HG03378 (cell line): ENCODE results near the gene GNG11.

Experiments
- ATAC-seq: cut with Tn5 transposase; IDR thresholded peaks from one replicate; pipeline ENCODE4 v1.9.1; 2021; ENCODE audit warnings: mild to moderate bottlenecking, moderate library complexity; ENCODE audit not compliant: unreplicated experiment

GNG11 gene

GRCh38 chr7:93921607-93922566, at the start of gene GNG11:
Gene GNG11, plus strand, starts transcription at chr7:93921735. Its CDS starts 403 bp downstream, at chr7:93922138.
- ATAC-seq, result peak; percentile 84

DNA sequence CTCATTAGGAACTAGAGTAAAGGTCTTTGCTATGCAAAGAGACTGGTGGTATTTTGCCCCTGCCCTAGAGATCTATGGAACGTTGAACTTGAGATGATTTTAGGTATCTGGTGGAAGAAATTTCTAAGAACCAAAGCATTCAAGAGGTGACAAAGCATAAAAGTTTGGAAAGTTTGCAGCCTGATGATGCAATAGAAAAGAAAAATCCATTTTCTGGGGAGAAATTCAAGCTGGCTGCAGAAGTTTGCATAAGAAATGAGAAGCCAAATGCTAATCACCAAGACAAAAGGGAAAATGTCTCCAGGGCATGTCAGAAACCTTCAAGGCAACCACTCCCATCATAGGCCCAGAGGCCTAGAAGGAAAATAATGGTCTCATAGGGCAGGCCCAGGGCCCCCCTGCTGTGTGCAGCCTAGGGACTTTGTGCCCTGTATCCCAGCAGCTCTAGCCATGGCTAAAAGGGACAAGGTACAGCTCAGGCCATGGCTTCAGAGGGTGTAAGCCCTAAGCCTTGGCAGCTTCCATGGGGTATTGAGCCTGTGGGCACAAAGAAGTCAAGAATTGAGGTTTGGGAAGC, 47.4 kb upstream of the GNG11 start:
- ATAC-seq, result no peak

DNA sequence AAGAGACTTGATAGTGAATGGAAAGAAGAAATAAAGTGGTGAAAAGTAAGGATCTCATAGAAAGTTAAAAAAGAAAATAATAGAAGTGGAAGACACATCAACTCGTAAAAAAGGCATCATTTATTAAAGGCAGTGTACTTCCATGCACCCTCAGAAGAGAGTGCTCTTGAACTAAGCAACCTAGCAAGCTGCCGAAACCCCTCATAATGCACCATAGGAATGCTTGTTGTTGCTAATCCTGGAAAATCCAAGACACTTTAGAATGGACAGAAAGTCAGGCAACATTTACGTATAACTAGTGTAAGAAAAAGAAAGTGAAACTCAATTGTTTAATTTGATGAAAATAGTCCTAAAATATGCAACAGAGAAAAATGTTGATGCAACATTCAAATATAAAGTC, 43.8 kb upstream of the GNG11 start:
- no peak for ATAC-seq

DNA sequence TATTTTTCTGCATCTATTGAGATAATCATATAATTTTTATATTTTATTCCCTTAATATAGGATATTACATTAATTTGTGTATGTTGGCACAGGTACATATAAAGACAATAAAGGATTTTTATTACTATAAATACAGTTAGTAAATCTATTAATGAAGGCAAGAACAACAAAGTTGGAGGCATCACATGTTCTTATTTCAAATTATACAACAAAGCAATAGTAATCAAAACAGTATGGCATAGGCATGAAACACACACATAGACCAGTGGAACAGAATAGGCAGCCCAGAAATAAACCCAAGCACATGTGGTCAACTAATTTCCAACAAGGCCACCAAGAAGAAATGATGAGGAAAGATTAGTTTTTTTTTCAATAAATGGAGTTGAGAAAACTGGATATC, 42.2 kb upstream of the GNG11 start:
- ATAC-seq, result no peak

- ATAC-seq, result no peak
Observed at GRCh38 chr7:93882468-93882867, 39.1 kb upstream of the GNG11 start.

- ATAC-seq, result no peak
Observed at GRCh38 chr7:93883078-93883916, 38.2 kb upstream of the GNG11 start.

- no peak for ATAC-seq
Observed at GRCh38 chr7:93883917-93884345, 37.6 kb upstream of the GNG11 start.

- ATAC-seq, result no peak
Observed at GRCh38 chr7:93884541-93884940, 37.0 kb upstream of the GNG11 start.

DNA sequence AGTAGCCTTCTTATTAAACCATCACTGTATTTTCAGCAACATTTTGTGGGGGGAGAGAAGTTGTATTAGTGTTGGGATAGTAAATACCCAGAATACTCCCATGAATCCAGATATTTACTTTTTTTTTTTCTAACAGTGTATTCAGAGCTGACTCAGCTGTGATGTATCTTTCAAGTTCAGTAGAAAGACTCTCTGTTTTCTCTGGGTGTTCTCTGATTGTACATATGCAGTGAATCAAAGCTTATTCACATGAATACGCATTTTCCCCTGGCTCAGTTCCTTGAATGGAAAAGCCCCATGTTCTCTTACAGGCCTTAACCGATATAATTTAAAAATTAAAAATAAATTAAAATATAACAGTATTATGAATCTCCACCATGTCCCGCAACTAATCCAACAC, 32.3 kb upstream of the GNG11 start:
- ATAC-seq, result no peak

DNA sequence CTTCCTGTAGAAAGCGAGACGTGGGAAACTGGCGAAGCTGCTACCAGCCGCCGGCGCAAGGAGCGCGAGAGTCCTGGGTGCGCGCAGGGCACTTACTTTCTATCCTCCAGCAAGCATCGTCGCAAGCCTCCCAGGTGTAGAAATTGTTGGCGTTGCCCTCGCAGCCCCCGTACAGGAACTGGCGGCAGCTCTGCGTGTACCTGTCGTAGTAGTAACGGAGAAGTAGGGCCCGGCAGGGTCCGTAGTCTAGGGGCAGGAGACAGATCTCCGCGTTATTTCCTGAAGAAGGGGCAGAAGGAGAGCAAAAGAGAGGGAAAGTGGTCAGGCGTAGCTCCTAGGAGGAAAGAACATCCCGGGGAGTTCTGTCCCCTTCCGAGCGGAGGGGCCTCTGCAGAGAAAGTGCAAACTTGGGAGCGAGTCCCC, 31.5 kb upstream of the GNG11 start:
- no peak for ATAC-seq

DNA sequence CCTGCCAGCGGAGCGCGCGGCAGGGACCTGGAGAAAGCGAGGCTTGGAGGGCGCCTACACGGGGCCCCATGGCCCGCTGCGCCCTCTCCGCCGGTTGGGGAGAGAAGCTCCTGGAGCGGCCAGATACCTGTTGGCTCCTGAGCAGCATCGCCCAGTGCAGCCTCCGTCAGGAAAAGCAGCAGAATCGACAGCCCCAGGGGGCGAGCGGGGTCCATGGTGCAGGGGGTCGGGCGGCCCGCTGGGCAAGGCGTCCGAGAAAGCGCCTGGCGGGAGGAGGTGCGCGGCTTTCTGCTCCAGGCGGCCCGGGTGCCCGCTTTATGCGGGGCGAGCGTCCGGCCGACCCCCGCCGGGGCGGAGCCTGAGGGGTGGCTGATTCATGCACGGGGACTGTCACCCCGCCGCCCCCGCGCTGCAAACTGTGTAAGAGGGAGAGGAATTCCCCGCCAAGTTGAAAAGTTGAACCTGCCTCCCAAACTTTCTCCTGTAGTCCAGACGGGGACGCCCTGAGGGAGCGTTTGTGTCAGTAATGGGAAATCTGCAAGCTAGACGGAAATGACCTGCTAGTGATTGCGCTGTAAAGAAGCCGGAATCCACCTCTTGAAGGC, 31.0 kb upstream of the GNG11 start, which contains the start of gene TFPI2:
Gene TFPI2, minus strand, starts transcription at position 290 of the 605 bp plus-strand sequence. Its CDS starts 75 bp downstream, at position 215.
- ATAC-seq, result no peak

DNA sequence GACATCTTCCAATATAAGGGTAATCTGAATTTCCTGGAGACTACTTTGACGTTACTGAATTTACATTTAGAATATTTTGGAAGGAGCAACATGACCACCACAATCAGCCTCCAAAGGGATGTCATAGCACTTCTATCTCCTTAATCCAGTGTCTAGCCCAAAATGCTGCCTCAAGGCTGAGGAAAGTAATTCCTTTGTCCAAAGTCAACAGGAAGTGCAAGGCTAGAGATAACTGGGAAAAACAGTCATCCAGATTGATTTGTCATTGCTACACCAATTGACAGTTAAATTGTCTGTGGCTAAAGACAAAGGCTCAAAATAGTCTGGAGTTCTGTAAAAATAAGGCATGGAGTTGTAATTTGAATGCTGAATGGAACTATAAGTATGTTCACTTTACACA, 27.1 kb upstream of the GNG11 start:
- ATAC-seq, result no peak

- ATAC-seq, result no peak
Observed at GRCh38 chr7:93894966-93895640, 26.4 kb upstream of the GNG11 start.

DNA sequence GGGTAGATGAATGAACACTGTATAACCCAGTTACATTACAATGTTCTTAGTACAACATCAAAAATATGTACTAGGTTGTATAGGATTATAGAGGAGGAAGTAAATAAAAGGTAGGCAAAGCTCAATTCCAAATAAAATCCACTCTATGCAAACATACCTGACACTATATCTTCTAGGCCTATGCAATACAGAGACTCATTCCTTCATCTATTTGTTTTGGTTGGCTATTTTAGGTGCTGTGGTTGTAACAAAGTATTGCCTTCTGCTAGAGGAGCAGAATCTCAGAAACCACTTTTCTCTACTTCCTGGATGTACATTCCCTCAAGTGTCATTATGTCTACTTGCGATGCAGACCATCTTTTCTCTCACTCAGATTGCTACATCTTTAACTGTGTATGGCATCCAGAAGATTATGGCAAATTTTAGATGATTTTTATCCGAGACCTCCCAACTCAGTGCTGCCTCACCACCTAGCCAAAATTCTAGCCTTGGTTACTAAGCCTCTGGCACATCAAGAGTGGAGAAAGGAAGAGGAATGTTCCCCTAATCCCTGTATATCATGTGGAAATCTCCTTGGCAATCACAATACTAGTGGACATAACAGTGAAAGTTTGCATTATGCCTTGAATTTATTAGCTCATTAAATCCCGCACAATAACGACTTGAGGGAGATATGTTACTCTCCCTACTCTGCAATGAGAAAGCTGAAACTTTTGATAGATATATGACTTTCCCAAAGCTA, 25.5 kb upstream of the GNG11 start:
- no peak for ATAC-seq

GRCh38 chr7:93897680-93898079, 23.9 kb upstream of the GNG11 start:
- ATAC-seq, result no peak

DNA sequence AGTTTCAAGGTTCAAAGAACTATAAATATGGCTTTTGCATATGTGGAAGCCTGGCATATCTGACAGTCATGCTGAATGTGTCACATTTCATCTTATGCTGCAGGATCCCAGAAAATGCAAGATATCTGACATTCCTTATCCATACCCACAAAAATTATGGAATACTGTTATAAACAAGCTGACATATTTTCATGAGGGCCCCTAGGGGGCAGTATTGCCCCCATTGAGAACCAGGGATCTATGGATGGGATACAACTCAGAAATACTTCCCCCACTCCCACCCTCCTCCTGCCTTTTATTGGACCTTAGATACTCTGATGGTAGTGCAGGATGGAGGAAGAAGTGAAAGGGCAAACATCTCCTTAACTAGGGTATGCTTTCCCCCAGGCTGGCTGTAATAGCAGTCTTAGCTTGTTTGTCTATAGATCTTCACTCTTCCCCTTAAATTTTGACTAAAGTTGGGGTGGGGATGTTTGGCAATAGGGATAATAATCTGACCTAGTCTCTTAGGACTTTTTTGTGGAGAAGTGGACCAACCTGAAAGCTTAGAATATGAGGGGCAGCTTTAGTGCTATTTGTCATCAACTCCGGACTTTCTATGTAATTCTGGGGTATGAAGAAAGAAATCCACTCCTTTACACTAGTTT, 18.6 kb upstream of the GNG11 start:
- no peak for ATAC-seq

GRCh38 chr7:93906267-93906666, 15.3 kb upstream of the GNG11 start, which contains the start of gene GNGT1:
Gene GNGT1, plus strand, starts transcription at chr7:93906567. Its CDS starts 180 bp downstream, at chr7:93906747.
- no peak for ATAC-seq

DNA sequence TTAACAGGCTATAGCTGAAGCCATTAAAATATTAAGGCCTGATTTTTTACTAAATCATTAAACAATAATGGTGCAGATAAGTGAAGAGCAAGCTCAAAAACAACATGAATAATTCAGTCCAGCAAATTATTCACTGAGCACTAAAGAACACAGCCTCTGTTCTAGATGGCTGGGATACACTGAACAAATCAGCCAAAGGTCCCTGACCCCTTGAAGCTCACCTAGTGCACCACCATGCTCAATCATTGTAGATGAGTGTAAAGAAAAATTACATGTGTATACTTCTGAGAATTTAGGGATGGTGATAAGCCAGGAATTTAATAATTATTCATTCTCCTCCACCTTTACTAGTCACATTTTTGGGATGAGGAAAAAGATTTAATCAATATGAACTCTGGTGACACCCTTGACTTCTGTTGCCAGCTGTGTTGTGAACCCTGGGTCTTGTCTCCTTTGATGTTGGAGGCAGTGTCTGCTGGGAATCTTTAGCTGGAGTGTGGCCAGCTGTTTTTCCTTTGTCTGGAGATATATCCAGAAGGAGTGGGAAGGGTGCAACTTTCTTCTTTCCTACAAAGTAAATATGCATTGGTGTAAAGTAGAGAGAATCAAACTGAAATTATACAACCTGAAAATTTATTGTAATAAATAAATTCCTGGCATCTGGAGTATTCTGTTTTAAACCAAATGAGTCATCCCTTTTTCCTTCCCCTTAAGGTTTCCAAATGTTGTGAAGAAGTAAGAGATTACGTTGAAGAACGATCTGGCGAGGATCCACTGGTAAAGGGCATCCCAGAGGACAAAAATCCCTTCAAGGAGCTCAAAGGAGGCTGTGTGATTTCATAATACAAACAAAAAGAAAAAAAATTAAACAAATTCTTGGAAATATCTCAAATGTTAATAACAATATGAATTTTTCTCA, 11.2 kb upstream of the GNG11 start:
- ATAC-seq, result no peak
